Measurements from ENCODE around the gene PRKG1. TPM values are rescaled to one million over a fixed set of nuclear protein-coding genes. Genes with fewer than 3 reads are reported as not detected.

PRKG1 gene
- total and polyA plus RNA-seq, 4 donors, result 26.2 to 199 (median 94.1) TPM

DNA sequence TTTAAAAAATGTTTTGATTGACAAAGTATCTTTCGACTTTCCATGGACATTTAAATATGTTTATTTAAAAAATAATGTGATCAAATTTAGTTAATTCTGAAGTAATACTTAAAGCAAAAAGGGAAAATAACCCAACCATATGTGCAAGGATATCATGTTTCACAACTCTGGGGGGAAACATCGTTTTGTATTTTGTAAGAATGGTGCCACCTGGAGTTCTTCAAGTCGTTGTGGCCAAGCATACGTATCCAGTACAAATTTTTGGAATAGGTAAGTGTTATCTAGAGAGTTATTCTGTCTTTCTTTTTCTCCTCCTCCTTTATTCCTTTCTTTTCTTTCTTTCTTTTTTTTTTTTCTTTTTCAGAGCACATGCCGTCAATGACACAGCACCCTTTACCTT is 801.3 kb downstream of the PRKG1 start:
- no peaks in the 10 kb centered on the region for H3K36me3 ChIP-seq (ENCODE audit: control insufficient read depth in 1 of 2, insufficient read depth in 2 of 2, low read length in 1 of 2)
- no peaks in the 10 kb centered on the region for H3K9me3 ChIP-seq (ENCODE audit: control insufficient read depth, low read length)
- peaks cover 0 to 8% of the 10 kb centered on the region in 2 donors for H3K4me1 ChIP-seq (ENCODE audit: control insufficient read depth in 1 of 2, insufficient read depth in 2 of 2, low read length in 2 of 2)
- intact Hi-C loops (cut with DNase I), result loop anchor here in 1 of 2 donors (10.0 kb wide), 1 partner anchor 129 kb away; no protein-coding TSS in a partner anchor
- ATAC-seq (ENCODE audit: low FRiP score) (no peak), DNase-seq (no peak)
- H3K4me3 ChIP-seq (ENCODE audit: low read length in 2 of 2), result no peak overlapping the region
- 78% methylated on average over 5 of the region's 5 CpGs for WGBS, 2 donors
- H3K27ac ChIP-seq (ENCODE audit: low read depth in 1 of 2, low read length in 2 of 2), result no peak overlapping the region
- H3K27me3 ChIP-seq (ENCODE audit: control insufficient read depth in 1 of 2, insufficient read depth in 2 of 2, low read length in 1 of 2), result no peaks in the 10 kb centered on the region

DNA sequence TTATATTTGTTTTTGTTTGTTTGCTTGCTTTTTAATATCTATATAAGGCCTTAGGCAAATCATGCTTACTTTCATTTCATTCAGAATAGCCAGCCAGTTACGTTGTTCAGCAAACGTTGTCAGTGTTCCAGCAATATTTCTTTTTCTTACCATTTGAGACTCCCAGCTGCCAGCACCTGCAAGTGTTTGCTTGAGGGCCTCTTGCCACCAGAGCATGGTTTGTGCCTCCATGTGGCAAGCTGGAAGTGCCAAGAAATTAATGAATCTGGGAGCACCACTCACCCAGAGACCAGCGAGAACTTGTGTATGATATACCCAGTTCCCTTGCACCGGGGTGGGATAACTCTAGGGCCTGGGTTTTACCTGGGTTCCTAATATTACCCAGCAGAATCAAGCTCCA is 802.2 kb downstream of the PRKG1 start:
- Histone ChIP-seq H3K4me3 (ENCODE audit: low read length in 2 of 2) (no peak overlapping the region), H3K27me3 (ENCODE audit: control insufficient read depth in 1 of 2, insufficient read depth in 2 of 2, low read length in 1 of 2) (no peaks in the 10 kb centered on the region), H3K36me3 (ENCODE audit: control insufficient read depth in 1 of 2, insufficient read depth in 2 of 2, low read length in 1 of 2) (no peaks in the 10 kb centered on the region), H3K27ac (ENCODE audit: low read depth in 1 of 2, low read length in 2 of 2) (peak overlapping the region; percentile 47 to 87), H3K4me1 (ENCODE audit: control insufficient read depth in 1 of 2, insufficient read depth in 2 of 2, low read length in 2 of 2) (peaks cover 0 to 8% of the 10 kb centered on the region in 2 donors), H3K9me3 (ENCODE audit: control insufficient read depth, low read length) (no peaks in the 10 kb centered on the region)
- DNase-seq (no peak), ATAC-seq (ENCODE audit: low FRiP score) (no peak)
- intact Hi-C loops (cut with DNase I), result loop anchor here in 1 of 2 donors (10.0 kb wide), 1 partner anchor 128 kb away; no protein-coding TSS in a partner anchor
- WGBS, 2 donors, result 31 to 33% methylated on average over 4 of the region's 4 CpGs

DNA sequence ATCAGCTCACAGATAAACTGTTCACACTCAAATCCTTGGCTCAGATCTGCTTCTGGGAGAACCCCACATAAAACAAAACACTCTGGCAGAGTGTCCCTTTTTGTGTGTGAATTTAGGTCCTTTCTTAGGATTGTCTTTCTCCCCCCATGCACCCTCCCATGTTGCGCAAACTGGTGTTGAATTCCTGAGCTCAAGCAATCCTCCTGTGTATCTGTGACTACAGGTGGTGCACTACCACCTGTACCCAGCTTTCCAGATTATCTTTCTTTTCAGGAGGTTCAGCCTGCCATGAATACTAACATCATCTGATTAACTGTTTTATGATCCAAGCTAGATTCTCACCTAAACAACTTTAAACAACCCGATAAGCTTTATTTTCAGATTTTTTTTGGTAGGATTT is 802.7 kb downstream of the PRKG1 start:
- DNase-seq (no peak), ATAC-seq (ENCODE audit: low FRiP score) (no peak)
- H3K4me3 ChIP-seq (ENCODE audit: low read length in 2 of 2), result no peak overlapping the region
- no peaks in the 10 kb centered on the region for H3K27me3 ChIP-seq (ENCODE audit: control insufficient read depth in 1 of 2, insufficient read depth in 2 of 2, low read length in 1 of 2)
- H3K4me1 ChIP-seq (ENCODE audit: control insufficient read depth in 1 of 2, insufficient read depth in 2 of 2, low read length in 2 of 2), result peaks cover 0 to 8% of the 10 kb centered on the region in 2 donors
- no peak overlapping the region for H3K27ac ChIP-seq (ENCODE audit: low read depth in 1 of 2, low read length in 2 of 2)
- WGBS, 2 donors, result 90 to 95% methylated on average over 2 of the region's 2 CpGs
- intact Hi-C loops (cut with DNase I), result loop anchor here in 1 of 2 donors (10.0 kb wide), 1 partner anchor 128 kb away; no protein-coding TSS in a partner anchor
- no peaks in the 10 kb centered on the region for H3K36me3 ChIP-seq (ENCODE audit: control insufficient read depth in 1 of 2, insufficient read depth in 2 of 2, low read length in 1 of 2)
- H3K9me3 ChIP-seq (ENCODE audit: control insufficient read depth, low read length), result no peaks in the 10 kb centered on the region

DNA sequence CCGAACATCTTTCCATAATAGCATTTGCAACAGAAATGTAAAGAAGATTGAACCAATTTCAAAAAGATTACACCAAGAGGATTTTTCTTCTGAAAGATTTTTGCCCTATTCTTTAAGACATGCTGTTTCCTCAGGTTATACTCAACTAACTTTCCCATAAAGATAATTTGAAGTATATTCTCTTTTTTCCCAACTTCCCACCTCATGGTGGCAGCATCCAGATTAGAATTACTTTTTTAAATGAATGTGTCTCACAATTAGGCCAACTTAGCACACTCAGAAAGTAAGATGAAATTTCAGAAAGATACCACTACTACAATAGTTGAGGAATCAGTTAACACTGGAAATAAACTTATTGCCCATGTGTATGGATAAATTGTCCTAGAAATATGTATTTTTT is 803.3 kb downstream of the PRKG1 start:
- H3K27ac ChIP-seq (ENCODE audit: low read depth in 1 of 2, low read length in 2 of 2), result no peak overlapping the region
- intact Hi-C loops (cut with DNase I), result loop anchor here in 1 of 2 donors (10.0 kb wide), 1 partner anchor 127 kb away; no protein-coding TSS in a partner anchor
- no peak for ATAC-seq (ENCODE audit: low FRiP score)

DNA sequence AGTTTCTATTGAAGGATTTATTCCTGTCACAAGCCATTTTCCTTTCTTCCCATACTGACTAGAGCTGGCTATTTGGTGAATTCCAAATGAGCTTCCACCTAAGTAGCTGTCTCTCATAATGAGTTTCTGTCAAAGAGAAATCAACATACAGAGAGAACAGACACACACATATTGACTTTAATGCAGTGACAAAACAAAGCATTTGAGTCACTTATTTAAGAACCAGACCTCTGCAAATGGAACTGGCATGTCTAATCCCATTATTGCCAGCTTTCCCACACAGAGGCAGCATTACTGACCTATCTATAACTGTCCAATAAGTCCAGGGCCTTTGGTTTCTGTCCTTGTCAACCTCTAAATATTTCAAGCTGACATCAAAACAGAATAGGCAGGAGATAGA is 804.4 kb downstream of the PRKG1 start:
- Histone ChIP-seq H3K27me3 (ENCODE audit: control insufficient read depth in 1 of 2, insufficient read depth in 2 of 2, low read length in 1 of 2) (no peaks in the 10 kb centered on the region), H3K4me3 (ENCODE audit: low read length in 2 of 2) (no peak overlapping the region), H3K36me3 (ENCODE audit: control insufficient read depth in 1 of 2, insufficient read depth in 2 of 2, low read length in 1 of 2) (no peaks in the 10 kb centered on the region), H3K4me1 (ENCODE audit: control insufficient read depth in 1 of 2, insufficient read depth in 2 of 2, low read length in 2 of 2) (peaks cover 0 to 8% of the 10 kb centered on the region in 2 donors), H3K27ac (ENCODE audit: low read depth in 1 of 2, low read length in 2 of 2) (peak overlapping the region; percentile 44 to 67), H3K9me3 (ENCODE audit: control insufficient read depth, low read length) (no peaks in the 10 kb centered on the region)
- intact Hi-C loops (cut with DNase I), result loop anchor here in 1 of 2 donors (10.0 kb wide), 1 partner anchor 126 kb away; no protein-coding TSS in a partner anchor
- DNase-seq (no peak), ATAC-seq (ENCODE audit: low FRiP score) (no peak)

More for the DNA sequence above, 803.3 kb downstream of the PRKG1 start:
- Histone ChIP-seq H3K4me1 (ENCODE audit: control insufficient read depth in 1 of 2, insufficient read depth in 2 of 2, low read length in 2 of 2) (peaks cover 0 to 8% of the 10 kb centered on the region in 2 donors), H3K4me3 (ENCODE audit: low read length in 2 of 2) (no peak overlapping the region), H3K27me3 (ENCODE audit: control insufficient read depth in 1 of 2, insufficient read depth in 2 of 2, low read length in 1 of 2) (no peaks in the 10 kb centered on the region), H3K36me3 (ENCODE audit: control insufficient read depth in 1 of 2, insufficient read depth in 2 of 2, low read length in 1 of 2) (no peaks in the 10 kb centered on the region), H3K9me3 (ENCODE audit: control insufficient read depth, low read length) (no peaks in the 10 kb centered on the region)
- no peak for DNase-seq
- 79 to 91% methylated on average over 1 of the region's 1 CpG for WGBS, 2 donors

DNA sequence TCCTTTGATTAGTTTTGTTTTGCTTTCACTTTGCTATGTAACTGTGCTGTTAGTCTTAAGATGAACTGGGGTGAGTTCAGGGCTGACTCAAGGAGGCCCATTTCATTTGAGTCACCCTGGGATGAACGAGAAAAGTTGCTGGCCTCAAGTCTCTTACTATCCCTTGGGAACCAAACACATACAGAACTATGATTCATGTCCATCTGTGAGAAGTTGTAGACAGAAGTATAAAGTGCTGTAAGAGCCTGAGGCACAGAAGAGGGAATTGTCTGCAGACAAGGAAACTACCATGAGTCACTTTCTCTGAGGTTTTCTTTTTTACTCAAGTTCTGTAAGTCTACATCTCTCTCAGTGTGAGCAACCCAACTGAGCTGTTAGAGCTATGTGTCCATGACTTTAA is 805.0 kb downstream of the PRKG1 start:
- no peaks in the 10 kb centered on the region for H3K27me3 ChIP-seq (ENCODE audit: control insufficient read depth in 1 of 2, insufficient read depth in 2 of 2, low read length in 1 of 2)
- no peaks in the 10 kb centered on the region for H3K9me3 ChIP-seq (ENCODE audit: control insufficient read depth, low read length)
- ATAC-seq (ENCODE audit: low FRiP score), result peak; percentile 85
- H3K36me3 ChIP-seq (ENCODE audit: control insufficient read depth in 1 of 2, insufficient read depth in 2 of 2, low read length in 1 of 2), result no peaks in the 10 kb centered on the region
- DNase-seq, result peak in 1 of 2 donors; percentile 52
- peaks cover 0 to 8% of the 10 kb centered on the region in 2 donors for H3K4me1 ChIP-seq (ENCODE audit: control insufficient read depth in 1 of 2, insufficient read depth in 2 of 2, low read length in 2 of 2)
- 0 to 3% methylated on average over 1 of the region's 1 CpG for WGBS, 2 donors
- intact Hi-C loops (cut with DNase I), result loop anchor here in 1 of 2 donors (10.0 kb wide), 1 partner anchor 126 kb away; no protein-coding TSS in a partner anchor
- H3K4me3 ChIP-seq (ENCODE audit: low read length in 2 of 2), result no peak overlapping the region
- H3K27ac ChIP-seq (ENCODE audit: low read depth in 1 of 2, low read length in 2 of 2), result peak overlapping the region; percentile 67 to 89

DNA sequence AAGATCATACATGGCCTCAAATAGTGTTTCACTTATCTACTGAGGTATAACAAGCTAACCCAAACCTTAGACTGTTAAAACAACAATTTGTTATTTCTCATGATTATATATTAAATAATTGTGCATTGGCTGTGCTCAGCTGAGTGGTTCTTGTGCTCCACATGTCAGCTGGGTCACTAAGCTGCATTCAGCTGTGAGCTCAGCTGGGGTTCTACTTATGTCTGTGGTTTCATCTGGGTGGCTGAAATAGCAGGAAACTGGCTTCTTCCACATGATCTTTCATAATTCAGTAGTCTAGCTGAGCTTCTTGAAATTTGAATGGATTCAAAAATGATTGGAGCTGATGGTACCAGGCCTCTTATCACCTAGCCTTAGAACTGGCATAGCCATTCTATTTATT is 806.9 kb downstream of the PRKG1 start:
- peak overlapping the region; percentile 2 to 35 for H3K27ac ChIP-seq (ENCODE audit: low read depth in 1 of 2, low read length in 2 of 2)
- H3K9me3 ChIP-seq (ENCODE audit: control insufficient read depth, low read length), result no peaks in the 10 kb centered on the region
- H3K4me1 ChIP-seq (ENCODE audit: control insufficient read depth in 1 of 2, insufficient read depth in 2 of 2, low read length in 2 of 2), result peaks cover 0 to 12% of the 10 kb centered on the region in 2 donors
- intact Hi-C loops (cut with DNase I), result no loop called here
- DNase-seq (no peak), ATAC-seq (ENCODE audit: low FRiP score) (no peak)
- no peaks in the 10 kb centered on the region for H3K27me3 ChIP-seq (ENCODE audit: control insufficient read depth in 1 of 2, insufficient read depth in 2 of 2, low read length in 1 of 2)
- H3K4me3 ChIP-seq (ENCODE audit: low read length in 2 of 2), result no peak overlapping the region
- no peaks in the 10 kb centered on the region for H3K36me3 ChIP-seq (ENCODE audit: control insufficient read depth in 1 of 2, insufficient read depth in 2 of 2, low read length in 1 of 2)

DNA sequence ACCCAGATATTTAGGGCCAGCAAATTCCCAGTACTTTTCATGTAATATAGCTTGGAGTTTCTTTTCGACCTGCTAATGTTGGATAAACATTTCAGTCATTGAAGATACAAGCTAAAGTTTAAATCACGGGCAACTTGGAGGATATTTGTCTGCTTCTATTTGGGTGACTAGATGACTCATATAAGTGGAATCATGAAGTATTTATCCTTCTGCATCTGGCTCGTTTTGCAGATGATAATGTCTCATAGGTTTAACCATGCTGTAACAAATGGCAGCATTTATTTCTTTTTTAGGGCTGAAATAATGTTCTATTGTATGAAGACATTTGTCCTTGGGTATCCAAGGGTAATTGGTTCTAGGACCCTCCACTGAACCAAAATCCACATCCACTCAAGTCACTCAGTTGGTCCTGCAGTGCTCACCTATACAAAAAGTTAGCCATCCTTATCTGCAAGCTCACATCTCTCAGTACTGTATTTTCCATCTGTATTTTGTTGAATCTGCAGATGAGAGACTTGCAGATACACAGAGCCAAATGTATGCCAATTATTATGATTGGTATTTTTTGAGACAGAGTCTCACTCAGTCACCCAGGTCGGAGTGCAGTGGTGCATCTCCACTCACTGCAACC is 812.3 kb downstream of the PRKG1 start:
- H3K4me3 ChIP-seq (ENCODE audit: low read length in 2 of 2), result no peak overlapping the region
- intact Hi-C loops (cut with DNase I), result no loop called here
- no peak overlapping the region for H3K27ac ChIP-seq (ENCODE audit: low read depth in 1 of 2, low read length in 2 of 2)
- no peak for ATAC-seq (ENCODE audit: low FRiP score)
- H3K27me3 ChIP-seq (ENCODE audit: control insufficient read depth in 1 of 2, insufficient read depth in 2 of 2, low read length in 1 of 2), result no peaks in the 10 kb centered on the region
- H3K4me1 ChIP-seq (ENCODE audit: control insufficient read depth in 1 of 2, insufficient read depth in 2 of 2, low read length in 2 of 2), result peaks cover 1 to 8% of the 10 kb centered on the region in 2 donors
- 24 to 28% methylated on average over 4 of the region's 4 CpGs for WGBS, 2 donors
- no peak for DNase-seq
- H3K9me3 ChIP-seq (ENCODE audit: control insufficient read depth, low read length), result no peaks in the 10 kb centered on the region
- H3K36me3 ChIP-seq (ENCODE audit: control insufficient read depth in 1 of 2, insufficient read depth in 2 of 2, low read length in 1 of 2), result no peaks in the 10 kb centered on the region

DNA sequence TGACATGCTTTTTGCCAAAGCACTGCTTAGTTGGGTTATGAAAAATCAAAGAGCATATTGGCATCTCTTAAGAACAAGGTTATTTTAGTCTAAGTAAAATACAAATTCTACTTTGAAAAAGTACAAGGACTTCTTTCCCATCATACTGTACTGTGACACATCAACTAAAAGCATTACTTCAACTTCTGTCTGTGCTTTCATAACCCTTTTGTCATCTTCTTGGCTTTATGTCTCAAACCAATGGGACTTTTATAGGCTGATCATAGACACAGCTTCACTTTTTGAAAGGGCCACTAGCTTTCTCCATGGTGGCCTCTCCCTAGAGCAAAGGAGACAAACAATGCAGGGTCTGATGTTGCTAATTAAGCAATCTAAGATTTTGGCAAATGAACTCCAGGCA is 814.0 kb downstream of the PRKG1 start:
- Histone ChIP-seq H3K4me1 (ENCODE audit: control insufficient read depth in 1 of 2, insufficient read depth in 2 of 2, low read length in 2 of 2) (peaks cover 2 to 8% of the 10 kb centered on the region in 2 donors), H3K36me3 (ENCODE audit: control insufficient read depth in 1 of 2, insufficient read depth in 2 of 2, low read length in 1 of 2) (no peaks in the 10 kb centered on the region), H3K9me3 (ENCODE audit: control insufficient read depth, low read length) (no peaks in the 10 kb centered on the region), H3K27ac (ENCODE audit: low read depth in 1 of 2, low read length in 2 of 2) (peak overlapping the region in 1 of 2 donors; percentile 37), H3K4me3 (ENCODE audit: low read length in 2 of 2) (no peak overlapping the region), H3K27me3 (ENCODE audit: control insufficient read depth in 1 of 2, insufficient read depth in 2 of 2, low read length in 1 of 2) (no peaks in the 10 kb centered on the region)
- intact Hi-C loops (cut with DNase I), result no loop called here
- DNase-seq (no peak), ATAC-seq (ENCODE audit: low FRiP score) (no peak)
